HepG2 (cell line): ENCODE measurements around the gene YAP1. TPM values are rescaled to one million over a fixed set of nuclear protein-coding genes. Genes with fewer than 3 reads are reported as not detected.

Source experiments
- CREB1 ChIP-seq, 2 experiments: fragments of 450-650 bp in 1 of 2; IDR thresholded peaks; 2 replicates each; pipeline ENCODE4 v1.6.1; 2016 to 2017; ENCODE audit warnings: control low read depth in 1 of 2, mild to moderate bottlenecking in 1 of 2, missing compliant biosample characterization in 1 of 2, missing genetic modification characterization in 1 of 2
- MED8 ChIP-seq: sonication (generic); formaldehyde crosslinking; IDR thresholded peaks from 2 replicates; pipeline ENCODE4 v1.8.1; 2023; ENCODE audit warnings: mild to moderate bottlenecking, missing genetic modification reagents; ENCODE audit not compliant: insufficient replicate concordance
- NFYC ChIP-seq: IDR thresholded peaks from 2 replicates; pipeline ENCODE4 v1.6.1; 2016; ENCODE audit warnings: missing genetic modification reagents, missing compliant biosample characterization
- PRPF4 ChIP-seq: fragments of 200-400 bp; formaldehyde crosslinking; IDR thresholded peaks from 2 replicates; pipeline ENCODE4 v1.6.1; 2016; ENCODE audit warnings: low read length, low read depth; ENCODE audit not compliant: poor library complexity, severe bottlenecking
- RNF2 ChIP-seq: fragments of 450-650 bp; conservative IDR thresholded peaks from 2 replicates; pipeline ENCODE4 v1.6.1; 2016; ENCODE audit warnings: low read depth
- SP5 ChIP-seq: IDR thresholded peaks from 2 replicates; pipeline ENCODE4 v1.6.1; 2016; ENCODE audit warnings: low read depth, borderline replicate concordance
- SRSF9 ChIP-seq: fragments of 200-400 bp; formaldehyde crosslinking; IDR thresholded peaks from 2 replicates; pipeline ENCODE4 v1.6.1; 2018; ENCODE audit warnings: borderline replicate concordance, mild to moderate bottlenecking, low read depth, low read length; ENCODE audit not compliant: insufficient read depth, poor library complexity, severe bottlenecking
- TCF7L2 ChIP-seq: IDR thresholded peaks from 2 replicates; pipeline ENCODE4 v1.6.1; 2011; ENCODE audit warnings: mild to moderate bottlenecking, low read depth, low read length, moderate library complexity
- U2AF1 ChIP-seq: fragments of 200-400 bp; formaldehyde crosslinking; optimal IDR thresholded peaks from 2 replicates; pipeline ENCODE3; 2017; ENCODE audit warnings: mild to moderate bottlenecking, low read depth, low read length
- ZC3H4 ChIP-seq: sonication (generic); formaldehyde crosslinking; IDR thresholded peaks from 2 replicates; pipeline ENCODE4 v1.4.0; 2020; ENCODE audit warnings: missing genetic modification reagents, borderline replicate concordance
- ZFP36 ChIP-seq: fragments of 150-350 bp; IDR thresholded peaks from 2 replicates; pipeline ENCODE4 v1.6.1; 2018; ENCODE audit warnings: borderline replicate concordance, low read length, low read depth; ENCODE audit not compliant: partially characterized antibody
- ZNF225 ChIP-seq: sonication (generic); formaldehyde crosslinking; IDR thresholded peaks from 2 replicates; pipeline ENCODE4 v1.4.0; 2020; ENCODE audit warnings: mild to moderate bottlenecking, missing genetic modification reagents
- ZNF567 ChIP-seq: sonication (generic); formaldehyde crosslinking; IDR thresholded peaks from 2 replicates; pipeline ENCODE4 v1.8.1; 2023; ENCODE audit warnings: mild to moderate bottlenecking, missing genetic modification reagents, borderline replicate concordance
- polyA plus RNA-seq, 8 experiments: library from polyadenylated mRNA; depleted of rRNA in 3 of 8; stranded (reverse) in 7 of 8; unstranded in 1 of 8; fragments of >200 nt; fragmentation: Illumina TruSeq in 4 of 8; extraction: Trizol in 4 of 8; gene quantifications; 2 replicates each; pipeline versions ENCODE4 v1.2.1 to v1.2.3, GENCODE V29; 2011 to 2016; ENCODE audit warnings: low read depth in 4 of 8, missing spikeins in 1 of 8, mixed read lengths in 1 of 8; ENCODE audit not compliant: insufficient read depth in 1 of 8
- total RNA-seq, 5 experiments: library from RNA; depleted of rRNA; stranded (reverse); fragments of >200 nt; fragmentation: Illumina TruSeq; extraction: Trizol; gene quantifications; 2 replicates each; pipeline ENCODE4 v1.2.3, GENCODE V29; 2016; ENCODE audit warnings: low read depth in 1 of 5
- TF ChIP-seq, protein P1 (sequence below): sonication (generic); formaldehyde crosslinking; IDR thresholded peaks from 2 replicates; pipeline ENCODE4 v1.5.0; 2020; ENCODE audit warnings: missing genetic modification reagents
- TF ChIP-seq, protein P2 (sequence below): sonication (generic); formaldehyde crosslinking; IDR thresholded peaks from 2 replicates; pipeline ENCODE4 v1.9.0; 2021; ENCODE audit warnings: missing genetic modification reagents, borderline replicate concordance
- TF ChIP-seq, protein P3 (sequence below): sonication (generic); formaldehyde crosslinking; IDR thresholded peaks from 2 replicates; pipeline ENCODE4 v1.5.1; 2020; ENCODE audit warnings: mild to moderate bottlenecking, missing genetic modification reagents
- TF ChIP-seq, protein P4 (sequence below): sonication (generic); formaldehyde crosslinking; IDR thresholded peaks from 2 replicates; pipeline ENCODE4 v1.5.0; 2020; ENCODE audit warnings: missing genetic modification reagents
- TF ChIP-seq, protein P5 (sequence below): sonication (generic); formaldehyde crosslinking; IDR thresholded peaks from 2 replicates; pipeline ENCODE4 v1.4.0; 2020; ENCODE audit warnings: mild to moderate bottlenecking, missing genetic modification reagents
- TF ChIP-seq, protein P6 (sequence below): sonication (generic); formaldehyde crosslinking; IDR thresholded peaks from 2 replicates; pipeline ENCODE4 v1.5.1; 2020; ENCODE audit warnings: missing genetic modification reagents, mild to moderate bottlenecking, borderline replicate concordance

The YAP1 gene
- total and polyA plus RNA-seq, 2 of the 13 experiments (the other 11 are each of a cell fraction or from before 2014, with no cell fraction given), result 59.5 to 91.0 TPM

DNA sequence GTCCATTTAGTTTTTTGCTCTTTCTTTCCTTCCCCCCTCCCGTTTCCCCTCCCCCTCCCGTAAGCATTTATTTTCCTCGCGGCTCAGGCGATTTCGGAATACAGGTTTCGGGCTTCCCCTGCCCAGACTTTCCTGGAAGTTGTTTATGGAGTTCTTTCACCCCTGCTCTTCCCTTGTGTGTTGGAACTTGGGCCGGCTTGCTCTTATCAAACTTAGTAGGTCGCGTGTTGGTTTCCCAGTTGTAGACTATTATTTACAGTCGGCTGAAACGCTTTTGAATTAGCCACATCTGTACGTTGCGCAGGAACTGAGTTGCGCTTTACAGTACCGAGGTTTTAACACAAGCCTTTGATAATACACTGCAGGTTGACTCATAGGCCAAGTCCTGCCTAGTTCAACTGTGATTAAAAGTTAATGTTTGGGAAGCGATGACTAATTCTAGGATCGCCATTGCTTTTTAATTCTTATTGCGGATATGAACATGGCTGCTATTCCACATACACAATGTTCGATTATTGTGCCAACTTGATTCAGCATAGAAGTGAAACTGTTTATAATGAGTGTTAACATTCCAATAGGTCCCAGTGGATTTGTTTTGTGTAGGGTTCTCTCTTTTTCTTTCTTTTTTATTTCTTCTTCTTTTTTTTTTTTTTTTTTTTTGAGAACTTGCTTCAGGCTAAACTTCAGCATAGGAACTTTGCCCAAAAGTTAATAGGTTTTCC lies 1.7 kb downstream of the YAP1 start (continued):
- TF ChIP-seq, protein P1, sequence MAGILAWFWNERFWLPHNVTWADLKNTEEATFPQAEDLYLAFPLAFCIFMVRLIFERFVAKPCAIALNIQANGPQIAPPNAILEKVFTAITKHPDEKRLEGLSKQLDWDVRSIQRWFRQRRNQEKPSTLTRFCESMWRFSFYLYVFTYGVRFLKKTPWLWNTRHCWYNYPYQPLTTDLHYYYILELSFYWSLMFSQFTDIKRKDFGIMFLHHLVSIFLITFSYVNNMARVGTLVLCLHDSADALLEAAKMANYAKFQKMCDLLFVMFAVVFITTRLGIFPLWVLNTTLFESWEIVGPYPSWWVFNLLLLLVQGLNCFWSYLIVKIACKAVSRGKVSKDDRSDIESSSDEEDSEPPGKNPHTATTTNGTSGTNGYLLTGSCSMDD (CRISPR knock-in tag), result no peak
- peak; percentile 2; the same call in 1 of the 2 replicates for TF ChIP-seq SP5 (CRISPR knock-in tag)
- TF ChIP-seq ZNF567 (CRISPR knock-in tag), result no peak
- TF ChIP-seq ZFP36, result no peak
- TF ChIP-seq, protein P2, sequence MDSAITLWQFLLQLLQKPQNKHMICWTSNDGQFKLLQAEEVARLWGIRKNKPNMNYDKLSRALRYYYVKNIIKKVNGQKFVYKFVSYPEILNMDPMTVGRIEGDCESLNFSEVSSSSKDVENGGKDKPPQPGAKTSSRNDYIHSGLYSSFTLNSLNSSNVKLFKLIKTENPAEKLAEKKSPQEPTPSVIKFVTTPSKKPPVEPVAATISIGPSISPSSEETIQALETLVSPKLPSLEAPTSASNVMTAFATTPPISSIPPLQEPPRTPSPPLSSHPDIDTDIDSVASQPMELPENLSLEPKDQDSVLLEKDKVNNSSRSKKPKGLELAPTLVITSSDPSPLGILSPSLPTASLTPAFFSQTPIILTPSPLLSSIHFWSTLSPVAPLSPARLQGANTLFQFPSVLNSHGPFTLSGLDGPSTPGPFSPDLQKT (CRISPR knock-in tag), result no peak
- TF ChIP-seq NFYC (CRISPR knock-in tag), result no peak
- TF ChIP-seq, protein P3, sequence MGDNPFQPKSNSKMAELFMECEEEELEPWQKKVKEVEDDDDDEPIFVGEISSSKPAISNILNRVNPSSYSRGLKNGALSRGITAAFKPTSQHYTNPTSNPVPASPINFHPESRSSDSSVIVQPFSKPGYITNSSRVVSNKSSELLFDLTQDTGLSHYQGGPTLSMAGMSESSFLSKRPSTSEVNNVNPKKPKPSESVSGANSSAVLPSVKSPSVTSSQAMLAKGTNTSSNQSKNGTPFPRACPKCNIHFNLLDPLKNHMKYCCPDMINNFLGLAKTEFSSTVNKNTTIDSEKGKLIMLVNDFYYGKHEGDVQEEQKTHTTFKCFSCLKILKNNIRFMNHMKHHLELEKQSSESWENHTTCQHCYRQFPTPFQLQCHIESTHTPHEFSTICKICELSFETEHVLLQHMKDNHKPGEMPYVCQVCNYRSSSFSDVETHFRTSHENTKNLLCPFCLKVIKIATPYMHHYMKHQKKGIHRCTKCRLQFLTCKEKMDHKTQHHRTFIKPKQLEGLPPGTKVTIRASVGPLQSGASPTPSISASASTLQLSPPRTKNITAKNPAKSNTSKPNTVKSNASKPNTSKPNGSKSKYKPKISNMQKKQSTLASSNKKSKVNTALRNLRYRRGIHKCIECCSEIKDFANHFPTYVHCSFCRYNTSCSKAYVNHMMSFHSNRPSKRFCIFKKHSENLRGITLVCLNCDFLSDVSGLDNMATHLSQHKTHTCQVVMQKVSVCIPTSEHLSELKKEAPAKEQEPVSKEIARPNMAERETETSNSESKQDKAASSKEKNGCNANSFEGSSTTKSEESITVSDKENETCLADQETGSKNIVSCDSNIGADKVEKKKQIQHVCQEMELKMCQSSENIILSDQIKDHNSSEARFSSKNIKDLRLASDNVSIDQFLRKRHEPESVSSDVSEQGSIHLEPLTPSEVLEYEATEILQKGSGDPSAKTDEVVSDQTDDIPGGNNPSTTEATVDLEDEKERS (CRISPR knock-in tag), result peak; percentile 85
- TF ChIP-seq SRSF9, result no peak
- no peak for TF ChIP-seq CREB1 (IDR thresholded peaks at IDR 0.05)
- TF ChIP-seq CREB1 (CRISPR knock-in tag; IDR thresholded peaks at IDR 0.05), result peak; percentile 37
- TF ChIP-seq, protein P4, sequence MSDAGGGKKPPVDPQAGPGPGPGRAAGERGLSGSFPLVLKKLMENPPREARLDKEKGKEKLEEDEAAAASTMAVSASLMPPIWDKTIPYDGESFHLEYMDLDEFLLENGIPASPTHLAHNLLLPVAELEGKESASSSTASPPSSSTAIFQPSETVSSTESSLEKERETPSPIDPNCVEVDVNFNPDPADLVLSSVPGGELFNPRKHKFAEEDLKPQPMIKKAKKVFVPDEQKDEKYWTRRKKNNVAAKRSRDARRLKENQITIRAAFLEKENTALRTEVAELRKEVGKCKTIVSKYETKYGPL (CRISPR knock-in tag), result no peak
- TF ChIP-seq U2AF1, result no peak
- TF ChIP-seq, protein P5, sequence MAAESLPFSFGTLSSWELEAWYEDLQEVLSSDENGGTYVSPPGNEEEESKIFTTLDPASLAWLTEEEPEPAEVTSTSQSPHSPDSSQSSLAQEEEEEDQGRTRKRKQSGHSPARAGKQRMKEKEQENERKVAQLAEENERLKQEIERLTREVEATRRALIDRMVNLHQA (CRISPR knock-in tag), result no peak
- TF ChIP-seq, protein P6, sequence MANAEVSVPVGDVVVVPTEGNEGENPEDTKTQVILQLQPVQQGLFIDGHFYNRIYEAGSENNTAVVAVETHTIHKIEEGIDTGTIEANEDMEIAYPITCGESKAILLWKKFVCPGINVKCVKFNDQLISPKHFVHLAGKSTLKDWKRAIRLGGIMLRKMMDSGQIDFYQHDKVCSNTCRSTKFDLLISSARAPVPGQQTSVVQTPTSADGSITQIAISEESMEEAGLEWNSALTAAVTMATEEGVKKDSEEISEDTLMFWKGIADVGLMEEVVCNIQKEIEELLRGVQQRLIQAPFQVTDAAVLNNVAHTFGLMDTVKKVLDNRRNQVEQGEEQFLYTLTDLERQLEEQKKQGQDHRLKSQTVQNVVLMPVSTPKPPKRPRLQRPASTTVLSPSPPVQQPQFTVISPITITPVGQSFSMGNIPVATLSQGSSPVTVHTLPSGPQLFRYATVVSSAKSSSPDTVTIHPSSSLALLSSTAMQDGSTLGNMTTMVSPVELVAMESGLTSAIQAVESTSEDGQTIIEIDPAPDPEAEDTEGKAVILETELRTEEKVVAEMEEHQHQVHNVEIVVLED (CRISPR knock-in tag), result no peak
- TF ChIP-seq ZNF225 (CRISPR knock-in tag), result no peak
- no peak for TF ChIP-seq ZC3H4 (CRISPR knock-in tag)
- no peak for TF ChIP-seq MED8
- peak; percentile 77 for TF ChIP-seq TCF7L2
- peak; percentile 58 for TF ChIP-seq PRPF4
- TF ChIP-seq RNF2, result no peak
